MM.1S (cell line): Measurements from ENCODE around the gene RPL27A.

ENCODE experiments used
- CTCF ChIP-seq: fragments of 300-600 bp; sonication (generic); IDR thresholded peaks from 2 replicates; pipeline ENCODE4 v1.5.1; 2016; ENCODE audit warnings: antibody characterized with exemption, low read length, mixed read lengths
- EZH2 ChIP-seq: fragments of 300-600 bp; sonication (generic); optimal IDR thresholded peaks from 2 replicates; pipeline ENCODE3; 2017; ENCODE audit warnings: low read depth, mild to moderate bottlenecking, antibody characterized with exemption, low read length, mixed read lengths

GRCh38 chr11:8714622-8715225 is 32.1 kb downstream of the RPL27A start:
- no peak for TF ChIP-seq CTCF
- TF ChIP-seq EZH2 = no peak
